H9 (cell line): ENCODE results near the gene TMCC2. TPM values are rescaled to one million over a fixed set of nuclear protein-coding genes. Genes with fewer than 3 reads are reported as not detected.

ENCODE experiments used
- DNase-seq: peaks from one replicate; pipeline ENCODE4 v3.0.0-alpha.2; 2017
- H2AFZ ChIP-seq: one replicate; pipeline ENCODE4 v1.6.1; 2013; ENCODE audit warnings: mild to moderate bottlenecking, low read length, control low read depth, moderate library complexity
- H2AK5ac ChIP-seq: 2 replicates; pipeline ENCODE4 v1.6.1; 2013; ENCODE audit warnings: low read length, control low read depth, mixed read lengths; ENCODE audit not compliant: insufficient read length
- H2BK120ac ChIP-seq: one replicate; pipeline ENCODE4 v1.6.1; 2013; ENCODE audit warnings: low read depth, mild to moderate bottlenecking, low read length, control low read depth, inconsistent platforms; ENCODE audit not compliant: poor library complexity, severe bottlenecking
- H2BK12ac ChIP-seq: 2 replicates; pipeline ENCODE4 v1.6.1; 2013; ENCODE audit warnings: low read length, control low read depth, mixed read lengths, low read depth; ENCODE audit not compliant: insufficient read length
- H2BK15ac ChIP-seq: 2 replicates; pipeline ENCODE4 v1.6.1; 2013; ENCODE audit warnings: low read depth, low read length, control low read depth
- H2BK20ac ChIP-seq: one replicate; pipeline ENCODE4 v1.6.1; 2013; ENCODE audit warnings: low read depth, mild to moderate bottlenecking, low read length, control low read depth, inconsistent platforms; ENCODE audit not compliant: poor library complexity, severe bottlenecking
- H2BK5ac ChIP-seq: 2 replicates; pipeline ENCODE4 v1.6.1; 2013; ENCODE audit warnings: low read length, control low read depth, mixed read lengths; ENCODE audit not compliant: insufficient read length
- H3K14ac ChIP-seq: 2 replicates; pipeline ENCODE4 v1.6.1; 2013; ENCODE audit warnings: low read length, control low read depth; ENCODE audit not compliant: insufficient read depth
- H3K18ac ChIP-seq: 2 replicates; pipeline ENCODE4 v1.6.1; 2013; ENCODE audit warnings: low read depth, mild to moderate bottlenecking, mixed read lengths, low read length, control low read depth; ENCODE audit not compliant: insufficient read length
- H3K23ac ChIP-seq: 2 replicates; pipeline ENCODE4 v1.6.1; 2013; ENCODE audit warnings: low read length, control low read depth, mixed read lengths, low read depth; ENCODE audit not compliant: insufficient read length
- H3K23me2 ChIP-seq: 2 replicates; pipeline ENCODE4 v1.6.1; 2013; ENCODE audit warnings: low read depth, mild to moderate bottlenecking, mixed read lengths, low read length, control low read depth; ENCODE audit not compliant: insufficient read length, poor library complexity, severe bottlenecking
- H3K27ac ChIP-seq: 2 replicates; pipeline ENCODE4 v1.5.1; 2013; ENCODE audit warnings: low read length, control low read depth, mixed read lengths, low read depth; ENCODE audit not compliant: insufficient read length
- H3K27me3 ChIP-seq: 2 replicates; pipeline ENCODE4 v1.6.1; 2013; ENCODE audit warnings: low read length, control low read depth, inconsistent platforms; ENCODE audit not compliant: insufficient read depth
- H3K4ac ChIP-seq: 2 replicates; pipeline ENCODE4 v1.6.1; 2013; ENCODE audit warnings: low read depth, mild to moderate bottlenecking, control low read depth, inconsistent platforms, low read length, moderate library complexity
- H3K4me1 ChIP-seq: 2 replicates; pipeline ENCODE4 v1.6.1; 2013; ENCODE audit warnings: low read length, control low read depth, inconsistent platforms; ENCODE audit not compliant: insufficient read depth
- H3K4me2 ChIP-seq: 2 replicates; pipeline ENCODE4 v1.6.1; 2013; ENCODE audit warnings: low read length, control low read depth, mixed read lengths; ENCODE audit not compliant: insufficient read length, insufficient read depth
- H3K56ac ChIP-seq: 2 replicates; pipeline ENCODE4 v1.6.1; 2013; ENCODE audit warnings: low read depth, mild to moderate bottlenecking, mixed read lengths, low read length, control low read depth; ENCODE audit not compliant: insufficient read length
- H3K79me1 ChIP-seq: 2 replicates; pipeline ENCODE4 v1.6.1; 2013; ENCODE audit warnings: low read depth, mild to moderate bottlenecking, moderate library complexity, low read length, control low read depth, inconsistent platforms; ENCODE audit not compliant: insufficient read depth, poor library complexity, severe bottlenecking
- H3K79me2 ChIP-seq: 2 replicates; pipeline ENCODE4 v1.6.1; 2013; ENCODE audit warnings: low read length, control low read depth, inconsistent platforms; ENCODE audit not compliant: insufficient read depth
- H3K9ac ChIP-seq: 2 replicates; pipeline ENCODE4 v1.6.1; 2013; ENCODE audit warnings: low read length, control low read depth, mixed read lengths; ENCODE audit not compliant: insufficient read length; ENCODE audit errors: extremely low read depth
- H3K9me3 ChIP-seq: one replicate; pipeline ENCODE4 v1.6.1; 2013; ENCODE audit warnings: low read depth, low read length, inconsistent platforms; ENCODE audit not compliant: control insufficient read depth
- H3T11ph ChIP-seq: one replicate; pipeline ENCODE4 v1.6.1; 2013; ENCODE audit warnings: mild to moderate bottlenecking, low read length, control low read depth, inconsistent platforms
- H4K20me1 ChIP-seq: one replicate; pipeline ENCODE4 v1.6.1; 2013; ENCODE audit not compliant: control insufficient read depth, insufficient read length, insufficient read depth
- H4K5ac ChIP-seq: 2 replicates; pipeline ENCODE4 v1.6.1; 2013; ENCODE audit warnings: low read depth, mild to moderate bottlenecking, mixed read lengths, low read length, control low read depth; ENCODE audit not compliant: insufficient read length
- H4K8ac ChIP-seq: replicated peaks from 2 replicates; pipeline ENCODE4 v1.6.1; 2013; ENCODE audit warnings: low read length, control low read depth, mixed read lengths, low read depth; ENCODE audit not compliant: insufficient read length
- H4K91ac ChIP-seq: 2 replicates; pipeline ENCODE4 v1.6.1; 2013; ENCODE audit warnings: low read depth, mild to moderate bottlenecking, moderate library complexity, mixed read lengths, low read length, control low read depth; ENCODE audit not compliant: insufficient read length
- H3K27ac Mint-ChIP-seq, 3 experiments: 2 replicates in 2 of 3; 3 replicates in 1 of 3; pipeline ENCODE4 v1.8.0; 2020 to 2021; ENCODE audit warnings: mixed read lengths in 3 of 3, mild to moderate bottlenecking in 1 of 3, moderate library complexity in 1 of 3
- H3K27me3 Mint-ChIP-seq: 2 replicates; pipeline ENCODE4 v1.8.0; 2021; ENCODE audit warnings: low read depth, mild to moderate bottlenecking, moderate library complexity, mixed read lengths
- H3K36me3 Mint-ChIP-seq, 3 experiments: 2 replicates in 2 of 3; 3 replicates in 1 of 3; pipeline ENCODE4 v1.8.0; 2020 to 2021; ENCODE audit warnings: low read depth in 3 of 3, mixed read lengths in 3 of 3; ENCODE audit not compliant: insufficient read depth in 1 of 3
- H3K4me1 Mint-ChIP-seq, 2 experiments: 2 replicates each; pipeline ENCODE4 v1.8.0; 2020; ENCODE audit warnings: mixed read lengths in 2 of 2
- H3K4me3 Mint-ChIP-seq, 2 experiments: 2 replicates in 1 of 2; 3 replicates in 1 of 2; pipeline ENCODE4 v1.8.0; 2020 to 2021; ENCODE audit warnings: mild to moderate bottlenecking in 2 of 2, mixed read lengths in 2 of 2, moderate library complexity in 1 of 2
- H3K9me3 Mint-ChIP-seq, 2 experiments: 2 replicates in 1 of 2; 3 replicates in 1 of 2; pipeline ENCODE4 v1.8.0; 2020; ENCODE audit warnings: mild to moderate bottlenecking in 2 of 2, mixed read lengths in 2 of 2, moderate library complexity in 1 of 2
- WGBS: extraction: QIAGEN DNeasy Blood & Tissue Kit; methylation state at CpG from one replicate; pipeline ENCODE4 v1.1.7; 2013; ENCODE audit warnings: missing lambda C conversion rate, low lambda C conversion rate, mixed read lengths; ENCODE audit not compliant: insufficient read length; ENCODE audit errors: extremely low coverage; 5-methylcytosine and 5-hydroxymethylcytosine counted together
- total RNA-seq: library from RNA; stranded (reverse); gene quantifications from 2 replicates; pipeline ENCODE4 v1.2.1, GENCODE V29; 2021
- TF ChIP-seq, protein P1 (sequence below): fragments of 200-600 bp; sonication (generic); conservative IDR thresholded peaks from 3 replicates; pipeline ENCODE4 v1.8.0; 2021; ENCODE audit warnings: antibody characterized with exemption, mild to moderate bottlenecking

TMCC2 gene
- total RNA-seq, 1 experiment from 2014 or later: 11.7 TPM

DNA sequence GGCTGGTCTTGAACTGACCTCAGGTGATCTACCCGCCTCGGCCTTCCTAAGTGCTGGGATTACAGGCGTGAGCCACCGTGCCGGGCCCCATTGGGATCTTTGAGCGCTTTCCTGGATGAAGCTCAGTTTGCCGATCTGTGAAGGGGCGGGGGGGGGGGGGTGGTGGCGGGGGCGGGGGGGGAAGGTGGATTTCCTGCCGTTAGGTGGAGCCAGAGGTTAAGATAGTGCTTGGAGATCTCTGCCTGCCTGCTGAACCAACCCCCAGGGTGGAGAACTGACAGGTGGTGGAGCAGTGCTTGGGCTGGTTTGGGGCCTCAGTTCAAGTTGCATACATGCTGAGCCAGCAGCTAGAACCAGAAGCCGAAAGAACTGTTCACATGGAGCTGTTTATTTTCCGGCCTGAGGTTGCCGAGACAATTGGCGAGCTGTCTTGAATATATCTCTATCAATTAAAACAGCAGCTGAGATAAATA lies 1.7 kb downstream of the TMCC2 start:
- Histone ChIP-seq H3K14ac (no peak overlapping the region), H3K27ac (no peak overlapping the region), H3K79me2 (no peaks in the 10 kb centered on the region), H2BK120ac (no peak overlapping the region), H3K4me2 (peak overlapping the region; percentile 74), H2BK15ac (no peak overlapping the region), H3T11ph (no peak overlapping the region), H2BK20ac (no peak overlapping the region), H3K4me1 (peaks cover 9% of the 10 kb centered on the region), H3K9ac (no peak overlapping the region), H2AK5ac (no peak overlapping the region), H3K79me1 (no peaks in the 10 kb centered on the region), H3K23ac (no peak overlapping the region), H2BK5ac (no peak overlapping the region), H2BK12ac (no peak overlapping the region), H4K20me1 (no peaks in the 10 kb centered on the region), H3K4ac (no peak overlapping the region), H4K5ac (no peak overlapping the region), H3K56ac (no peak overlapping the region), H3K9me3 (no peaks in the 10 kb centered on the region), H3K27me3 (no peaks in the 10 kb centered on the region), H3K23me2 (peaks cover 14% of the 10 kb centered on the region), H2AFZ (no peak overlapping the region), H4K91ac (no peak overlapping the region), H4K8ac (no peak overlapping the region), H3K18ac (no peak overlapping the region)
- no peaks in the 10 kb centered on the region; a peak in 1 of 5 replicates for H3K9me3 Mint-ChIP-seq
- 0 out of 7 replicates have a peak, but pooled peaks cover 0 to 3% (median 0%) of the 10 kb centered on the region in 3 experiments for H3K36me3 Mint-ChIP-seq
- peaks cover 20% of the 10 kb centered on the region for H3K27me3 Mint-ChIP-seq
- DNase-seq: peak; percentile 88
- H3K4me1 Mint-ChIP-seq: peaks cover 33 to 36% of the 10 kb centered on the region in 2 experiments
- TF ChIP-seq, protein P1, sequence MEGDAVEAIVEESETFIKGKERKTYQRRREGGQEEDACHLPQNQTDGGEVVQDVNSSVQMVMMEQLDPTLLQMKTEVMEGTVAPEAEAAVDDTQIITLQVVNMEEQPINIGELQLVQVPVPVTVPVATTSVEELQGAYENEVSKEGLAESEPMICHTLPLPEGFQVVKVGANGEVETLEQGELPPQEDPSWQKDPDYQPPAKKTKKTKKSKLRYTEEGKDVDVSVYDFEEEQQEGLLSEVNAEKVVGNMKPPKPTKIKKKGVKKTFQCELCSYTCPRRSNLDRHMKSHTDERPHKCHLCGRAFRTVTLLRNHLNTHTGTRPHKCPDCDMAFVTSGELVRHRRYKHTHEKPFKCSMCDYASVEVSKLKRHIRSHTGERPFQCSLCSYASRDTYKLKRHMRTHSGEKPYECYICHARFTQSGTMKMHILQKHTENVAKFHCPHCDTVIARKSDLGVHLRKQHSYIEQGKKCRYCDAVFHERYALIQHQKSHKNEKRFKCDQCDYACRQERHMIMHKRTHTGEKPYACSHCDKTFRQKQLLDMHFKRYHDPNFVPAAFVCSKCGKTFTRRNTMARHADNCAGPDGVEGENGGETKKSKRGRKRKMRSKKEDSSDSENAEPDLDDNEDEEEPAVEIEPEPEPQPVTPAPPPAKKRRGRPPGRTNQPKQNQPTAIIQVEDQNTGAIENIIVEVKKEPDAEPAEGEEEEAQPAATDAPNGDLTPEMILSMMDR: peak; percentile 38; the same call in 1 of the 3 replicates
- 0 out of 7 replicates have a peak overlapping the region, but pooled peaks of 1 of the 3 experiments have one; percentile 23 for H3K27ac Mint-ChIP-seq
- no CpG with 5 or more reads among the region's 15 CpGs for WGBS
- peak overlapping the region; percentile 79 to 90 for H3K4me3 Mint-ChIP-seq
